Activated CD4-positive, alpha-beta T cell treated with anti-CD3 and anti-CD28 coated beads for 36 hours (primary cell): Measurements from ENCODE around the gene IRF7. TPM values are rescaled to one million over a fixed set of nuclear protein-coding genes. Genes with fewer than 3 reads are reported as not detected.

Source experiments
- ATAC-seq: fragments of 200-7000 bp; cut with Tn5 transposase; one replicate; pipeline ENCODE4 v1.10.0; 2021; ENCODE audit warnings: mild to moderate bottlenecking, moderate library complexity
- CTCF ChIA-PET: fragments of 350-600 bp; sonication (Branson Sonifier 250); formaldehyde crosslinking; loops from one replicate; lab custom pipeline; 2021; ENCODE audit warnings: antibody characterized with exemption; lab: Charles Lee
- POLR2A ChIA-PET: fragments of 350-600 bp; sonication (Branson Sonifier 250); formaldehyde crosslinking; loops from one replicate; lab custom pipeline; 2021; ENCODE audit warnings: antibody characterized with exemption, inconsistent platforms; lab: Charles Lee
- DNase-seq: peaks from one replicate; pipeline ENCODE4 v3.0.0-alpha.2; 2020
- H3K27ac Mint-ChIP-seq: one replicate; pipeline ENCODE4 v1.8.0; 2021; ENCODE audit warnings: mixed read lengths
- H3K27me3 Mint-ChIP-seq: one replicate; pipeline ENCODE4 v1.8.0; 2021; ENCODE audit warnings: mixed read lengths
- H3K36me3 Mint-ChIP-seq: one replicate; pipeline ENCODE4 v1.8.0; 2021; ENCODE audit warnings: low read depth, mixed read lengths
- H3K4me1 Mint-ChIP-seq: one replicate; pipeline ENCODE4 v1.8.0; 2021; ENCODE audit warnings: mixed read lengths
- H3K4me3 Mint-ChIP-seq: one replicate; pipeline ENCODE4 v1.8.0; 2021; ENCODE audit warnings: mild to moderate bottlenecking, moderate library complexity, mixed read lengths
- H3K9me3 Mint-ChIP-seq: one replicate; pipeline ENCODE4 v1.8.0; 2021; ENCODE audit warnings: low read depth, mixed read lengths
- intact Hi-C, 2 experiments: fragments of 100-400 bp; cut with DNase I in 1 of 2; cut with micrococcal nuclease in 1 of 2; formaldehyde crosslinking; loops; one replicate each; pipeline versions ENCODE4 v1.14.2 to v1.15.1; 2022 to 2024; cut with DNase I, micrococcal nuclease
- total RNA-seq, 2 experiments: library from RNA; stranded (reverse); gene quantifications; one replicate each; pipeline ENCODE4 v1.2.3, GENCODE V29; 2021

Gene IRF7
- total RNA-seq, 2 experiments from 2014 or later = 57.1 to 62.6 TPM

DNA sequence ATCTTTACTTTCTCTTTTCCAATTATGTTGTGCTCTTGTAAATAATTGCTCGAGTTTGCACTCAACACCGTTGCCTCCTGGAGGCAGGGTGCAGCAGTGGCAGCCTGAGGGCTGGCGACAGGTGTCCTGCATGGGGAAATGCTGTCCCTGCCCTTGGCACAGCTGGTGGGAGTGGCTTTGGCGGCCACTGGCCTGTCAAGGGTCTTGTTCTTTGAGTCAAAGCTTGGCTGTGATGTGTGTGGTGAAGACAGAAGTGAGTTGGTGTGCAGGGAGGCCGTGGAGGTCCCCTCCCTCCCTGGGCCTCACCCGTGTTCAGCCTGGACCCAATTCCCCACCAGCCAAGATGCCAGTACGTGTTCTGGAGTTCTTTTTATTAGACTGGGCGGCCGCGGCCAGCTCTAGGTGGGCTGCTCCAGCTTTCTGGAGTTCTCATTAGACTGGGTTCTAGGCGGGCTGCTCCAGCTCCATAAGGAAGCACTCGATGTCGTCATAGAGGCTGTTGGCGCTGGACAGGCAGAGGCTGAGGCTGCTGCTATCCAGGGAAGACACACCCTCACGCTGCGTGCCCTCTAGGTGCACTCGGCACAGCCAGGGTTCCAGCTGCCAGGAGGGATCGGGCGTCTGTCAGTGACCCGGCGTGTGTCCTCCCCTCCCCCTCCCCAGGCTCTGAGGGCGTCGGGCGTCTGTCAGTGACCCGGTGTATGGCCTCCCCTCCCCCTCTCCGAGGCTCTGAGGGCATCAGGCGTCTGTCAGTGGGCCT is 3.4 kb downstream of the IRF7 start:
- Mint-ChIP-seq H3K27me3 (no peaks in the 10 kb centered on the region), H3K4me3 (no peak overlapping the region), H3K27ac (no peak overlapping the region), H3K4me1 (peaks cover 13% of the 10 kb centered on the region), H3K36me3 (peaks cover 22% of the 10 kb centered on the region), H3K9me3 (no peaks in the 10 kb centered on the region)
- POLR2A ChIA-PET = interaction anchor here (0.5 kb wide), 1 partner anchor 24 kb away, joined by 3 read pairs; no protein-coding TSS in a partner anchor
- intact Hi-C loops = no loop called here
- DNase-seq (peak; percentile 66), ATAC-seq (no peak)
- CTCF ChIA-PET = interaction anchor here (0.6 to 1.4 kb wide), 5 partner anchors 34 to 184 kb away, joined by 3 to 5 read pairs (median 3); partner anchors contain the start of genes DEAF1 and TMEM80

DNA sequence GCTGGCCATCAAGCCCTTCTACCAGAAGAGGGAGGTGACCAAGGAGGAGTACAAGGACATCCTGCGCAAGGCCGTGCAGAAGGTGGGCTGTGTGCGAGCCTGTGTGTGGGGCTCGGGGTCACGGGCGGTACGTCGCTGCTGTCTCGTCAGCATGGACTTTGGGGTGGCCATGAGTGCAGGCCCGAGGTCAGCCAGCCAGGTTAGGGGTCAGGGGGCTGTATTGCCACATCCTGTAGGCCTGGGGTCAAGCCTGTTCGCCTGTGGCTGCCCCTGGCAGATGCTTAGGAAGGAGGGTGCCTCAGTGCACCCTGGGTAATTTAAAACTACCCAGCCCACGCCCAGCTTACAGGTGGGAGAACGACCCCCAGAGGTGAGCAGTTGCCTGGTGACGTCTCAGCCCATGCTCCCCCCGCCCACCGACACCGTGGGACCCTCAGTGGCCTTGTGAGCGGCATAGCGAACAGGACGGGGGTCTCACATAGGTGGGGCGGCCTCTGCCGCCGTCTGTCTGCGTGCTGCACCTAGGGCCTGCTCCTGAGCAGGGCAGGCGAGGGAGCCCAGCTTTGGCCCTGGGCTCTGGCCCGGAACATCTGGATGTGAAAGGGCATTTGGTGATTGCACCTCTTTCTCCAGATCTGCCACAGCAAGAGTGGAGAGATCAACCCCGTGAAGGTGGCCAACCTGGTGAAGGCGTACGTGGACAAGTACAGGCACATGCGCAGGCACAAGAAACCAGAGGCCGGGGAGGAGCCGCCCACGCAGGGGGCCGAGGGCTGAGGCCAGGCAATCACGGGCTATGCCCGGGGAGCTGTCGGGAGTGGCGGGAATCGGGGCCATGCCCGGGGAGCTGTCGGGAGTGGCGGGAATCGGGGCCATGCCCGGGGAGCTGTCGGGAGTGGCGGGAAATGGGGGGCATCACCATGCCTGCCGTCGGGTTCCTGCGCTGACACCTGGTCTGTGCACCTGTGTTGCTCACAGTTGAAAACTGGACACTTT is 4.5 kb downstream of the IRF7 start:
- no peak for DNase-seq
- peaks cover 13% of the 10 kb centered on the region for H3K4me1 Mint-ChIP-seq
- H3K27me3 Mint-ChIP-seq = no peaks in the 10 kb centered on the region
- H3K9me3 Mint-ChIP-seq = no peaks in the 10 kb centered on the region
- no peak for ATAC-seq
- ChIA-PET POLR2A (interaction anchor here (0.5 kb wide), 1 partner anchor 23 kb away, joined by 3 read pairs; no protein-coding TSS in a partner anchor), CTCF (interaction anchor here (1.4 kb wide), 1 partner anchor 33 kb away, joined by 4 read pairs; no protein-coding TSS in a partner anchor)
- H3K4me3 Mint-ChIP-seq = no peak overlapping the region
- intact Hi-C loops = no loop called here
- peaks cover 27% of the 10 kb centered on the region for H3K36me3 Mint-ChIP-seq
- no peak overlapping the region for H3K27ac Mint-ChIP-seq

DNA sequence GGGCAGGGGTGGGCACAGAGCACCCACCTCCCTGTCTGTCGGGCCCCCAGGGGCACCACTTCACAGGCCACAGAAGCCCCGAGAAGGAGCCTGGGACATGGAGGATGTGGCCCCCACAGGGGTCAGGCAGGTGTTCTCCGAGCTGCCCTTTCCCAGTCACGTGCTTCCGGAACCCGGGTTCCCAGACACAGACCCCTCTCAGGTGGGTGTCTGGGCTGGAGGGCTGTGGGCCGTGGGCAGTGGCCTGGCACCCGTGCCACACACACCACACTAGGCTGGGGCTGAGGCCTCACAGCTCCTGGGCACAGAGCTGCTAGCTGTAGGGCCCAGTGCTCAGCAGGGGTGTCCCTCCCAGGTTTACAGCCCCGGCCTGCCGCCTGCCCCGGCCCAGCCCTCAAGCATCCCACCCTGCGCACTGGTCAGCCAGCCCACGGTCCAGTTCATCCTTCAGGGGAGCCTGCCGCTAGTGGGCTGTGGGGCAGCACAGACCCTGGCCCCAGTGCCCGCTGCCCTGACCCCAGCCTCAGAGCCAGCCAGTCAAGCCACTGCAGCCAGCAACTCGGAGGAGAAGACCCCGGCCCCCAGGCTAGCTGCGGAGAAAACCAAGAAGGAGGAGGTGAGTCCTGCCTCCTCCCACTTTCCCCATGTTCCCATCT is 5.5 kb downstream of the IRF7 start:
- Mint-ChIP-seq H3K4me3 (no peak overlapping the region), H3K27ac (no peak overlapping the region), H3K9me3 (no peaks in the 10 kb centered on the region), H3K36me3 (peaks cover 24% of the 10 kb centered on the region), H3K4me1 (peaks cover 10% of the 10 kb centered on the region), H3K27me3 (no peaks in the 10 kb centered on the region)
- intact Hi-C loops = no loop called here
- ATAC-seq (no peak), DNase-seq (no peak)
- CTCF ChIA-PET = no interaction called here
- POLR2A ChIA-PET = no interaction called here

DNA sequence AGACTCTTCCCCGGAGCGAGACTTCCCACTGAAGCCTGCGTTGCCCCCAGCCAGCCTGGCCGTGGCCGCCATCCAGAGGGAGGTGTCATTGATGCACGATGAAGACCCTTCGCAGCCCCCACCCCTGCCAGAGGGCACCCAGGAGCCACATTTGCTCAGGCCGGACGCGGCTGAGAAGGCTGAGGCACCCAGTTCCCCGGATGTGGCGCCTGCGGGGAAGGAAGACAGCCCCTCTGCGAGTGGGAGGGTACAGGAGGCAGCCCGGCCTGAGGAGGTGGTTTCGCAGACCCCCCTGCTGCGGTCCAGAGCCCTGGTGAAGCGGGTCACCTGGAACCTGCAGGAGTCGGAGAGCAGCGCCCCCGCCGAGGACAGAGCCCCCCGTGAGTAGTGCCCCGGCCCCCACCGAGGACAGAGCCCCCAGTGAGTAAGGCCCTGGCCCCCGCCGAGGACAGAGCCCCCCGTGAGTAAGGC is 6.4 kb downstream of the IRF7 start:
- Mint-ChIP-seq H3K4me3 (no peak overlapping the region), H3K9me3 (no peaks in the 10 kb centered on the region), H3K4me1 (peaks cover 6% of the 10 kb centered on the region), H3K27me3 (no peaks in the 10 kb centered on the region), H3K27ac (no peak overlapping the region), H3K36me3 (peaks cover 20% of the 10 kb centered on the region)
- intact Hi-C loops = no loop called here
- no peak for DNase-seq
- POLR2A ChIA-PET = no interaction called here
- CTCF ChIA-PET = no interaction called here
- no peak for ATAC-seq

DNA sequence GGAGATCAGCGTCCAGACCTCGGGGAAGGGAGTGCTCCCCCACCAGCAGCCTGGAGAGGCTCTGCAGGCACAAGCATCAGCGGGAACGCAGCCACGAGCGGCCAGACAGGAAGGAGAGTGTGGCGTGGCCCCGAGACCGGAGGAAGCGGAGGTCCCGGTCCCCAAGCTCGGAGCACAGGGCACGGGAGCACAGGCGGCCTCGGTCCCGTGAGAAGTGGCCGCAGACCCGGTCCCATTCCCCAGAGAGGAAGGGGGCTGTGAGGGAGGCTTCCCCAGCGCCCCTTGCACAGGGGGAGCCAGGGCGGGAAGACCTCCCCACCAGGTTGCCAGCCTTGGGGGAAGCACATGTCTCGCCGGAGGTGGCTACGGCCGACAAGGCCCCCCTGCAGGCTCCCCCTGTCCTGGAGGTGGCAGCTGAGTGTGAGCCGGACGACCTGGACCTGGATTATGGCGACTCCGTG is 6.9 kb downstream of the IRF7 start:
- peaks cover 19% of the 10 kb centered on the region for H3K36me3 Mint-ChIP-seq
- ChIA-PET POLR2A (no interaction called here), CTCF (no interaction called here)
- ATAC-seq (no peak), DNase-seq (no peak)
- no peaks in the 10 kb centered on the region for H3K27me3 Mint-ChIP-seq
- no peak overlapping the region for H3K27ac Mint-ChIP-seq
- peaks cover 2% of the 10 kb centered on the region for H3K4me1 Mint-ChIP-seq
- no peak overlapping the region for H3K4me3 Mint-ChIP-seq
- intact Hi-C loops = no loop called here
- no peaks in the 10 kb centered on the region for H3K9me3 Mint-ChIP-seq

DNA sequence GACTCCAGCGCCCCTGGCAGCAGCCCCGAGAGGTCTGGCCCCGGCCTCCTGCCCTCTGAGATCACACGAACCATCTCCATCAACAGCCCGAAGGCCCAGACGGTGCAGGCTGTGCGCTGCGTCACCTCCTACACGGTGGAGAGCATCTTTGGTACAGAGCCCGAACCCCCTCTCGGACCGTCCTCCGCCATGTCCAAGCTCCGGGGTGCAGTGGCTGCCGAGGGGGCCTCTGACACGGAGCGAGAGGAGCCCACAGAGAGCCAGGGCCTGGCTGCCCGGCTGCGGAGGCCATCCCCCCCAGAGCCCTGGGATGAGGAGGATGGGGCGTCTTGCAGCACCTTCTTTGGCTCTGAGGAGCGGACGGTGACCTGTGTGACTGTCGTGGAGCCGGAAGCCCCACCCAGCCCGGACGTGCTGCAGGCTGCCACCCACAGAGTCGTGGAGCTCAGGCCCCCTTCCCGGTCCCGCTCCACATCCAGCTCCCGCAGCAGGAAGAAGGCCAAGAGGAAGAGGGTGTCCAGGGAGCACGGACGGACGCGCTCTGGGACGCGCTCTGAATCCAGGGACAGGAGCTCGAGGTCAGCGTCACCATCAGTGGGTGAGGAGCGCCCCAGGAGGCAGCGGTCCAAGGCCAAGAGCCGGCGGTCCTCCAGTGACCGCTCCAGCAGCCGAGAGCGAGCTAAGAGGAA is 7.6 kb downstream of the IRF7 start:
- ATAC-seq (no peak), DNase-seq (no peak)
- Mint-ChIP-seq H3K4me1 (no peaks in the 10 kb centered on the region), H3K4me3 (no peak overlapping the region), H3K27ac (no peak overlapping the region), H3K27me3 (no peaks in the 10 kb centered on the region), H3K9me3 (no peaks in the 10 kb centered on the region), H3K36me3 (peaks cover 22% of the 10 kb centered on the region)
- intact Hi-C loops = no loop called here
- POLR2A ChIA-PET = no interaction called here
- CTCF ChIA-PET = interaction anchor here (0.6 kb wide), 1 partner anchor 57 kb away, joined by 4 read pairs; no protein-coding TSS in a partner anchor

DNA sequence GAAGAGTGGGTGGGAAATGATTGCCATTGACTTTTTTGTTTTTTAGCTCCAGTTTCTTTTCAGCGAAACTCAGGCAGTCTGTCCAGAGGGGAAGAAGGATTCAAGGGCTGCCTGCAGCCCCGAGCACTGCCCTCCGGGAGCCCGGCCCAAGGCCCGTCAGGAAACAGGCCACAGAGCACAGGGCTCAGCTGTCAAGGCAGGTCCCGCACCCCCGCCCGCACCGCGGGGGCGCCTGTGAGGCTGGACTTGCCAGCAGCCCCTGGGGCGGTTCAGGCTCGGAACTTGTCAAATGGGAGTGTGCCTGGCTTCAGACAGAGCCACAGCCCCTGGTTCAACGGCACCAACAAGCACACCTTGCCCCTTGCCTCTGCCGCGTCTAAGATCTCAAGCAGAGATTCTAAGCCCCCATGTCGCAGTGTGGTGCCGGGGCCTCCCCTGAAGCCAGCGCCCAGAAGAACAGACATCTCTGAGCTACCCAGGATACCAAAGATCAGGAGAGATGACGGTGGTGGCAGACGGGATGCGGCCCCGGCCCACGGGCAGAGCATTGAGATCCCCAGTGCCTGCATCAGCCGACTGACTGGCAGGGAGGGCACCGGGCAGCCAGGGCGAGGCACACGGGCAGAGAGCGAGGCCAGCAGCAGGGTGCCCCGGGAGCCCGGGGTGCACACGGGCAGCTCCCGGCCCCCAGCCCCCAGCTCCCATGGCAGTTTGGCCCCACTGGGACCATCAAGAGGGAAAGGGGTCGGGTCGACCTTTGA is 8.6 kb downstream of the IRF7 start:
- ChIA-PET POLR2A (no interaction called here), CTCF (interaction anchor here (0.6 kb wide), 1 partner anchor 57 kb away, joined by 4 read pairs; no protein-coding TSS in a partner anchor)
- Mint-ChIP-seq H3K36me3 (peaks cover 23% of the 10 kb centered on the region), H3K4me1 (no peaks in the 10 kb centered on the region), H3K27me3 (no peaks in the 10 kb centered on the region), H3K4me3 (no peak overlapping the region), H3K27ac (no peak overlapping the region), H3K9me3 (no peaks in the 10 kb centered on the region)
- ATAC-seq = no peak
- intact Hi-C loops = no loop called here
- DNase-seq = no peak

DNA sequence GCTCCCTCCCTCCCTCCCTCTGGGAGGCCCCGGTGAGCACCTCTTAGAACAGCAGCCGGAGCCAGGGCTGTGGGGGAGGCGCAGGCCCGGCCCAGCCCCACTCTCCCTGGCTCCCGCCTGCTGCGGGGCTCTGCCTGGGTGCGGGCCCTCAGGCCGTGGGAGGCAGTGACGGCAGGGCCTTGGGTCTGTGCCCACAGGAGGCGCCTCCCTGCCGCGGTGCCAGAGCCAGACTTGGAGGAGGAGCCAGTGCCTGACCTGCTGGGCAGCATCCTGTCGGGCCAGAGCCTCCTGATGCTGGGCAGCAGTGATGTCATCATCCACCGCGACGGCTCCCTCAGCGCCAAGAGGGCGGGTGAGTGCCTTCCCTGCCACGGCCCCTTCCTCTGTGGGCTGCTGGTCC is 9.5 kb downstream of the IRF7 start:
- Mint-ChIP-seq H3K27me3 (no peaks in the 10 kb centered on the region), H3K36me3 (peaks cover 26% of the 10 kb centered on the region), H3K27ac (no peak overlapping the region), H3K9me3 (no peaks in the 10 kb centered on the region), H3K4me1 (no peaks in the 10 kb centered on the region), H3K4me3 (no peak overlapping the region)
- CTCF ChIA-PET = no interaction called here
- POLR2A ChIA-PET = no interaction called here
- DNase-seq (no peak), ATAC-seq (no peak)
- intact Hi-C loops = no loop called here

DNA sequence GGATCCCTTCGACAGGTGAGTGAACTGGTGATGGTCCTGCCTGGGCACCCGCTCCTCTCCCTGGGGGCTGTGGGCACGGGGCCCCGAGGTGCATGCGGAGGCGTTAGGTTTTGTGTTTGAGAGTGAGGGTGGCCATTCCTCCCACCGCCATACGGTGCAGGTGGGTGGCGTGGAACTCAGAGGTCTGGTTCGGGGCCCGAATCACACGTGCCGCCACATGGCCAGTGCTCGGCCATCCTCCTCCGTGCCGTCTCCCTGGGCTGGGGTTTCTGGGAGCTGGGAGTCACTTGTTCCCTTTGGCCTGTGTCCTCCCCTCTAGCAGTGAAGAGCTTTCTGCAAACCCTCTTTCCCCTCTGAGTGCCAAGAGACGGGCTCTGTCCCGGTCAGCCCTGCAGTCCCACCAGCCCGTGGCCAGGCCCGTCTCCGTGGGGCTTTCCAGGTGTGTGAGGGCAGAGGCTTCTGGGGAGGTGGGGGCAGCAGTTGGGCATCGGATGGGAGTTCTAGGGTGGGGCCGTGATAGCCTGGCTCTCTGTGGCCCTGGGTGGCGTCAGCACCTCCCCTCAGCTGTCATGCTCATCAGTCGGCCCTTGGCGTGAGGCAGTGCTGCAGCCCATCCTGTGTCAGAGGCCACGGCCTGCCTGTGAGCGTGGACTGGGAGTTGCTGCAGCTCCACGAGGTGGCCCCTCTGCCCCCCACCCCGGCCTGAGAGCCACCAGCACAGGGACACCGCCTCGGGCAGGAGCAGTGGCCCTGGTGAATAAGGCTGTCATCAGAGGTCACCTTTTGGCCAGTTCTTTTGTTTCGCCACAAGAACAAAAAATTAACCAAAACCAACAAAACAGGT is 10.2 kb downstream of the IRF7 start:
- H3K27ac Mint-ChIP-seq = no peak overlapping the region
- H3K4me3 Mint-ChIP-seq = no peak overlapping the region
- H3K4me1 Mint-ChIP-seq = no peaks in the 10 kb centered on the region
- DNase-seq (no peak), ATAC-seq (no peak)
- H3K9me3 Mint-ChIP-seq = no peaks in the 10 kb centered on the region
- POLR2A ChIA-PET = interaction anchor here (0.6 kb wide), 1 partner anchor 17 kb away, joined by 3 read pairs; no protein-coding TSS in a partner anchor
- intact Hi-C loops = no loop called here
- peaks cover 22% of the 10 kb centered on the region for H3K36me3 Mint-ChIP-seq
- CTCF ChIA-PET = interaction anchor here (0.6 kb wide), 1 partner anchor 27 kb away, joined by 3 read pairs; no protein-coding TSS in a partner anchor
- no peaks in the 10 kb centered on the region for H3K27me3 Mint-ChIP-seq
